Endodermal cell (in vitro differentiated cells): ENCODE data around the gene KLF18. TPM values are rescaled to one million over a fixed set of nuclear protein-coding genes. Genes with fewer than 3 reads are reported as not detected.

Experiments
- DNase-seq: peaks from one replicate; pipeline ENCODE4 v3.0.0-alpha.2; 2017
- H3K27ac ChIP-seq: 2 replicates; pipeline ENCODE4 v1.5.1; 2013; ENCODE audit warnings: mild to moderate bottlenecking, low read depth, low read length, moderate library complexity
- H3K27me3 ChIP-seq: 2 replicates; pipeline ENCODE4 v1.6.1; 2013; ENCODE audit warnings: mild to moderate bottlenecking, low read length, moderate library complexity; ENCODE audit not compliant: insufficient read depth, control insufficient read depth, poor library complexity, severe bottlenecking
- H3K36me3 ChIP-seq: 2 replicates; pipeline ENCODE4 v1.7.0; 2013; ENCODE audit warnings: mild to moderate bottlenecking, low read length, moderate library complexity; ENCODE audit not compliant: control insufficient read depth, insufficient read depth
- H3K4me1 ChIP-seq: one replicate; pipeline ENCODE4 v1.7.0; 2013; ENCODE audit warnings: low read length; ENCODE audit not compliant: control insufficient read depth, insufficient read depth
- H3K4me3 ChIP-seq: 2 replicates; pipeline ENCODE4 v1.5.1; 2013; ENCODE audit warnings: mild to moderate bottlenecking, low read length, moderate library complexity
- H3K9ac ChIP-seq: 2 replicates; pipeline ENCODE4 v1.6.1; 2013; ENCODE audit warnings: mild to moderate bottlenecking, low read length, moderate library complexity; ENCODE audit not compliant: poor library complexity, severe bottlenecking; ENCODE audit errors: extremely low read depth
- H3K9me3 ChIP-seq: 2 replicates; pipeline ENCODE4 v1.6.1; 2013; ENCODE audit warnings: mild to moderate bottlenecking, low read length, moderate library complexity; ENCODE audit not compliant: control insufficient read depth
- H3K27ac Mint-ChIP-seq: 2 replicates; pipeline ENCODE4 v1.8.0; 2020; ENCODE audit warnings: mixed read lengths
- H3K27me3 Mint-ChIP-seq: 2 replicates; pipeline ENCODE4 v1.8.0; 2021; ENCODE audit warnings: mild to moderate bottlenecking, mixed read lengths; ENCODE audit not compliant: insufficient read depth
- H3K36me3 Mint-ChIP-seq: 2 replicates; pipeline ENCODE4 v1.8.0; 2020; ENCODE audit warnings: low read depth, mixed read lengths
- H3K4me1 Mint-ChIP-seq: 2 replicates; pipeline ENCODE4 v1.8.0; 2020; ENCODE audit warnings: mixed read lengths
- H3K4me3 Mint-ChIP-seq: 2 replicates; pipeline ENCODE4 v1.8.0; 2020; ENCODE audit warnings: mild to moderate bottlenecking, moderate library complexity, mixed read lengths
- H3K9me3 Mint-ChIP-seq: 2 replicates; pipeline ENCODE4 v1.8.0; 2020; ENCODE audit warnings: mild to moderate bottlenecking, mixed read lengths
- WGBS, 2 experiments: methylation state at CpG; one replicate each; pipeline versions ENCODE4 v1.1.5 to v1.1.7; 2013; ENCODE audit warnings: missing lambda C conversion rate in 2 of 2, mixed read lengths in 1 of 2; ENCODE audit not compliant: insufficient coverage in 1 of 2, insufficient read length in 1 of 2; 5-methylcytosine and 5-hydroxymethylcytosine counted together
- total RNA-seq, 2 donors: library from RNA; stranded (reverse); fragmentation: NEBNext Ultra II Directional in 1 of 2; extraction: Animal tissue kit (Norgen Biotek cat#: 25700) in 1 of 2; gene quantifications; 2 replicates in 1 of 2; 3 replicates in 1 of 2; pipeline ENCODE4 v1.2.1, GENCODE V29; 2021
- TF ChIP-seq, protein P1 (sequence below): fragments of 200-600 bp; sonication (generic); conservative IDR thresholded peaks from 2 replicates; pipeline ENCODE4 v1.5.0; 2021; ENCODE audit warnings: antibody characterized with exemption, mild to moderate bottlenecking

Gene KLF18
- total RNA-seq, 2 donors from 2014 or later: not detected

DNA sequence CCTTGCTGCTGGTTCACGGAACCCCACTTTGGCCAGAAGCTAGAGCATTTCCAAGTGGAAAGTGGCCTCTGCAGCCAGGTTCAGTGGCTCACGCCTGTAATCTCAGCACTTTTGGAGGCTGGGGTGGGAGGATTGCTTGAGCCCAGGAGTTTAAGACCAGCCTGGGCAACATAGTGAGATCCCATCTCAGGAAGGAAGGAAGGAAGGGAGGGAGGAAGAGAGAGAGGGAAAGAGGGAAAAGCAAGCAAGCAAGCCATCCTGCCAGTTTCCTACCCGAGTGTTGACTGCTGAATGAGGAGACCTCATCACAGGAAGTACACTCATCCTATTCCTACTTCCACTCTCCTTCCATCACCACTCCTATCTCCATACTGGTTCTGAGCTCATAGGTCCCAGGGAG lies 35.6 kb downstream of the KLF18 start:
- Histone ChIP-seq H3K9ac (no peak overlapping the region), H3K9me3 (no peaks in the 10 kb centered on the region), H3K27me3 (peaks cover 8% of the 10 kb centered on the region), H3K4me1 (no peaks in the 10 kb centered on the region), H3K27ac (no peak overlapping the region), H3K36me3 (no peaks in the 10 kb centered on the region), H3K4me3 (no peak overlapping the region)
- Mint-ChIP-seq H3K27me3 (peaks cover 14% of the 10 kb centered on the region), H3K27ac (no peak overlapping the region), H3K4me3 (no peak overlapping the region), H3K9me3 (no peaks in the 10 kb centered on the region), H3K4me1 (no peaks in the 10 kb centered on the region), H3K36me3 (no peaks in the 10 kb centered on the region)
- 86 to 89% methylated on average over 1 to 3 of the region's 3 CpGs for WGBS, 2 experiments
- TF ChIP-seq, protein P1, sequence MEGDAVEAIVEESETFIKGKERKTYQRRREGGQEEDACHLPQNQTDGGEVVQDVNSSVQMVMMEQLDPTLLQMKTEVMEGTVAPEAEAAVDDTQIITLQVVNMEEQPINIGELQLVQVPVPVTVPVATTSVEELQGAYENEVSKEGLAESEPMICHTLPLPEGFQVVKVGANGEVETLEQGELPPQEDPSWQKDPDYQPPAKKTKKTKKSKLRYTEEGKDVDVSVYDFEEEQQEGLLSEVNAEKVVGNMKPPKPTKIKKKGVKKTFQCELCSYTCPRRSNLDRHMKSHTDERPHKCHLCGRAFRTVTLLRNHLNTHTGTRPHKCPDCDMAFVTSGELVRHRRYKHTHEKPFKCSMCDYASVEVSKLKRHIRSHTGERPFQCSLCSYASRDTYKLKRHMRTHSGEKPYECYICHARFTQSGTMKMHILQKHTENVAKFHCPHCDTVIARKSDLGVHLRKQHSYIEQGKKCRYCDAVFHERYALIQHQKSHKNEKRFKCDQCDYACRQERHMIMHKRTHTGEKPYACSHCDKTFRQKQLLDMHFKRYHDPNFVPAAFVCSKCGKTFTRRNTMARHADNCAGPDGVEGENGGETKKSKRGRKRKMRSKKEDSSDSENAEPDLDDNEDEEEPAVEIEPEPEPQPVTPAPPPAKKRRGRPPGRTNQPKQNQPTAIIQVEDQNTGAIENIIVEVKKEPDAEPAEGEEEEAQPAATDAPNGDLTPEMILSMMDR: no peak
- DNase-seq: no peak

DNA sequence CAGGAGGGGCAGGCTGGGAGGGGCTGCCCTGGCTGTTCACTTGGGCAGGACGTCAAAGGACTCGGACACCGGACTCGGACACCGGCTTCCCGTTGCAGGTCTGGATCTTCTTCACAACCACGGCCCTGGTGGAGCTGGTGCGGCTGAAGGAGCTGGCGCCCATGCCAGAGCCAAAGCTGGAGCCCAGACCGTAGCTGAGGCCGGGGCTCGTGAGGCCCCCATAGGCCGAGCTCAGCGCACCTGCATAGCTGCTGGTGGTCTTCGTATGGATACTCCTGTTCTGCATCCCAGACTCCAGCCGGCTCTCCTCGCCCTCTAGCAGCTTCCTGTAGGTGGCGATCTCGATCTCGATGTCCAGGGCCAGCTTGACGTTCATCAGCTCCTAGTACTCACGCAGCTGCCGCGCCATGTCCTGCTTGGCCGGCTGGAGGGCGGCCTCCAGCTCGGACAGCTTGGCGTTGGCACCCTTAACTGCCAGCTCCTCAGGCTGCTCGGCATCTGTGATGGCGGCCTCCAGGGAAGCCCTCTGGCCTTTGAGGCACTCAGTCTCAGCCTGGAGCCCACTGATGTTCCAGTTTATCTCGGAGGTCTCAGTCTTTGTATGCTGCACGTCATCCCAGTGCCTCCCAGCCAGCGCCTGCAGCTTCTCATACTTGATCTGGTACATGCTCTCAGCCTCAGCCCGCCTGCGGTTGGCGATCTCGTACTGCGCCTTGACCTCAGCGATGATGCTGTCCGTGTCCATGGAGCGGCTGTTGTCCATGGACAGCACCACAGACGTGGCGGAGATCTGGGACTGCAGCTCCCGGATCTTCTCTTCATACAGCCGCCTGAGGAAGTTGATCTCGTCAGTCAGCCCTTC lies 37.9 kb downstream of the KLF18 start:
- WGBS, 2 experiments: 79 to 80% methylated on average over 38 to 46 of the region's 46 CpGs
- Mint-ChIP-seq H3K27me3 (peaks cover 14% of the 10 kb centered on the region), H3K9me3 (no peaks in the 10 kb centered on the region), H3K4me3 (no peak overlapping the region), H3K36me3 (no peaks in the 10 kb centered on the region), H3K27ac (no peak overlapping the region), H3K4me1 (no peaks in the 10 kb centered on the region)
- no peaks in the 10 kb centered on the region for H3K4me1 ChIP-seq
- H3K9ac ChIP-seq: no peak overlapping the region
- H3K27ac ChIP-seq: no peak overlapping the region
- peak; percentile 91 for DNase-seq
- peaks cover 8% of the 10 kb centered on the region for H3K27me3 ChIP-seq
- H3K4me3 ChIP-seq: no peak overlapping the region
- no peaks in the 10 kb centered on the region for H3K36me3 ChIP-seq
- no peaks in the 10 kb centered on the region for H3K9me3 ChIP-seq
- TF ChIP-seq, protein P1: peak; percentile 77

DNA sequence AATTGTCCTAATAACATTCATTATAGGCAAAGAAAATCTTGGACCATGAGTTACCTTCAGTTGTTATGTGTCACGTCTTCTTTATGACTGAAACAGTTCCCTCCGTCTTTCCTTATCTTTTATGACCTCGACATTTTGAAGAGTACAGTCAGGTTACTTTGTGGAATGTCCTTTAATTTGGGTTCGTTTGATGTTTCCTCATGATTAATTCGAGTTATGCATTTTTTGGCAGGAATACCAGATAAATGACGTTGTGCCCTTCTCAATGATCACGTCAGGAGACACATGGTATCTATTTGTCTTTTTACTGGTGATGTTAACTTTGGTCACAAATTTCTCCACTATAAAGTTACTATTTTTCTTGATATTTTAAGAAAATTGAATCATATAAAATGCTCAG lies 40.1 kb downstream of the KLF18 start:
- H3K9me3 Mint-ChIP-seq: peaks cover 15% of the 10 kb centered on the region
- 87 to 92% methylated on average over 6 to 7 of the region's 7 CpGs for whole genome bisulfite sequencing, 2 experiments
- no peaks in the 10 kb centered on the region for H3K4me1 ChIP-seq
- DNase-seq: no peak
- H3K36me3 Mint-ChIP-seq: no peaks in the 10 kb centered on the region
- H3K4me3 ChIP-seq: no peak overlapping the region
- peaks cover 10% of the 10 kb centered on the region for H3K27me3 Mint-ChIP-seq
- no peaks in the 10 kb centered on the region for H3K4me1 Mint-ChIP-seq
- no peaks in the 10 kb centered on the region for H3K9me3 ChIP-seq
- TF ChIP-seq, protein P1: no peak
- no peak overlapping the region for H3K27ac ChIP-seq
- no peaks in the 10 kb centered on the region for H3K36me3 ChIP-seq
- H3K27ac Mint-ChIP-seq: no peak overlapping the region
- H3K4me3 Mint-ChIP-seq: no peak overlapping the region
- H3K27me3 ChIP-seq: peaks cover 7% of the 10 kb centered on the region
- no peak overlapping the region for H3K9ac ChIP-seq
